Thoracic aorta (tissue), 2 donors: ENCODE measurements around the gene DNAJB8. TPM values are rescaled to one million over a fixed set of nuclear protein-coding genes. Genes with fewer than 3 reads are reported as not detected.

Experiments used
- ATAC-seq: fragments of 150-250 bp; one replicate; pipeline ENCODE4 v1.8.0; 2017; ENCODE audit warnings: low read depth; ENCODE audit not compliant: insufficient number of reproducible peaks, low FRiP score
- DNase-seq: peaks from one replicate; pipeline ENCODE4 v3.0.0-alpha.2; 2020; ENCODE audit warnings: low spot score
- H3K27ac ChIP-seq, 2 donors: fragments of 200-600 bp; sonication (generic); 1 replicate in 1 of 2; 2 replicates in 1 of 2; pipeline ENCODE4 v1.5.1; 2016; ENCODE audit warnings: mild to moderate bottlenecking in 2 of 2, moderate library complexity in 2 of 2
- H3K27me3 ChIP-seq: fragments of 200-600 bp; sonication (generic); replicated peaks from 2 replicates; pipeline ENCODE4 v1.6.0; 2016; ENCODE audit warnings: mild to moderate bottlenecking; ENCODE audit not compliant: insufficient read depth
- H3K36me3 ChIP-seq: fragments of 200-600 bp; sonication (generic); one replicate; pipeline ENCODE4 v1.5.1; 2016
- H3K4me1 ChIP-seq, 2 donors: fragments of 200-600 bp; sonication (generic); 1 replicate in 1 of 2; 2 replicates in 1 of 2; pipeline versions ENCODE4 v1.5.1 to v1.6.0; 2016; ENCODE audit warnings: low read depth in 2 of 2, mild to moderate bottlenecking in 1 of 2; ENCODE audit not compliant: control insufficient read depth in 1 of 2
- H3K4me3 ChIP-seq: fragments of 200-600 bp; sonication (generic); 2 replicates; pipeline ENCODE4 v1.5.1; 2016; ENCODE audit warnings: mild to moderate bottlenecking
- H3K9me3 ChIP-seq: fragments of 200-600 bp; sonication (generic); 2 replicates; pipeline ENCODE4 v1.5.1; 2016
- total RNA-seq, 2 donors: library from RNA; depleted of rRNA; stranded (reverse); fragments of >200 nt; gene quantifications; one replicate each; pipeline versions ENCODE4 v1.1.0 to v1.2.3, GENCODE V29; 2016
- TF ChIP-seq, protein P1 (sequence below): fragments of 200-600 bp; sonication (generic); IDR thresholded peaks from one replicate; pipeline ENCODE4 v1.5.1; 2019; ENCODE audit warnings: antibody characterized with exemption

Gene DNAJB8
- total RNA-seq, 2 donors from 2014 or later, result not detected

DNA sequence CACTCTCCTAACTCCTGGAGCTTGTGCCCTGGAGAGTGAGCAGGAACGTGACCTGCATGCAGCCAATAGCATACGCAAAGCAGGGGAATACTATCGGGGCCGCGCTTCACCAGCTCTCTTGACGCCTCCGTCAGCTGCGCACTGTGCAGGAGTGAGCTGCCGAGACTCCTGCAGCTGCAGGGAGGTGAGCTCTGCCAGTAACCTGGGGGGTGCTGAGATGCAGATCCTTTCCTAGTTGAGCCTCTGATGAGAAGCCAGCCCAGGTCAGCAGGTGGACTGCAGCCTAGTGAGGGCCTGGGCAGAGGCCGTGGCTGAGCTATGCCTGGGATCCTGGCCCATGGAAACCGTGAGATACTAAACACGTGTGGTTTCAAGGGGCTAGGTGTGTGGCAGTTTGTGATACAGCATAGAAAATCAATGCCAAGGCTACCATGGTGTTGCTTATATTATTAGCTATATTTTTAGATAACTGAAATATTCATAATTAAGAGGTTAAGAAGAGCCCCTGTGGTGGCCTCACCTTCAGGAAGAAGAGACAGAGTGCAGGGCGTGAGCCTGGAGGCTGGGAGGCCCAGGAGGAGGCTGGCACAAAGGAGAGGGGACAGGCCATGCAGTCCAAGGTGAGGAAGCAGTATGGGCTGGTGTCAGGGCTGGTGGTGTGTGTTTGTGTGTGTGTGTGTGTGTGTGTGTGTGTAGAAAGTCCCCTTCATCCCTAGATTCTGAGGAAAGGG lies 5.9 kb upstream of the DNAJB8 start:
- no peak overlapping the region for H3K27ac ChIP-seq
- no peaks in the 10 kb centered on the region for H3K4me1 ChIP-seq
- H3K9me3 ChIP-seq, result no peaks in the 10 kb centered on the region
- no peaks in the 10 kb centered on the region for H3K36me3 ChIP-seq
- no peak for ATAC-seq
- DNase-seq, result no peak
- TF ChIP-seq, protein P1, sequence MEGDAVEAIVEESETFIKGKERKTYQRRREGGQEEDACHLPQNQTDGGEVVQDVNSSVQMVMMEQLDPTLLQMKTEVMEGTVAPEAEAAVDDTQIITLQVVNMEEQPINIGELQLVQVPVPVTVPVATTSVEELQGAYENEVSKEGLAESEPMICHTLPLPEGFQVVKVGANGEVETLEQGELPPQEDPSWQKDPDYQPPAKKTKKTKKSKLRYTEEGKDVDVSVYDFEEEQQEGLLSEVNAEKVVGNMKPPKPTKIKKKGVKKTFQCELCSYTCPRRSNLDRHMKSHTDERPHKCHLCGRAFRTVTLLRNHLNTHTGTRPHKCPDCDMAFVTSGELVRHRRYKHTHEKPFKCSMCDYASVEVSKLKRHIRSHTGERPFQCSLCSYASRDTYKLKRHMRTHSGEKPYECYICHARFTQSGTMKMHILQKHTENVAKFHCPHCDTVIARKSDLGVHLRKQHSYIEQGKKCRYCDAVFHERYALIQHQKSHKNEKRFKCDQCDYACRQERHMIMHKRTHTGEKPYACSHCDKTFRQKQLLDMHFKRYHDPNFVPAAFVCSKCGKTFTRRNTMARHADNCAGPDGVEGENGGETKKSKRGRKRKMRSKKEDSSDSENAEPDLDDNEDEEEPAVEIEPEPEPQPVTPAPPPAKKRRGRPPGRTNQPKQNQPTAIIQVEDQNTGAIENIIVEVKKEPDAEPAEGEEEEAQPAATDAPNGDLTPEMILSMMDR, result no peak
- no peak overlapping the region for H3K4me3 ChIP-seq
- no peaks in the 10 kb centered on the region for H3K27me3 ChIP-seq

DNA sequence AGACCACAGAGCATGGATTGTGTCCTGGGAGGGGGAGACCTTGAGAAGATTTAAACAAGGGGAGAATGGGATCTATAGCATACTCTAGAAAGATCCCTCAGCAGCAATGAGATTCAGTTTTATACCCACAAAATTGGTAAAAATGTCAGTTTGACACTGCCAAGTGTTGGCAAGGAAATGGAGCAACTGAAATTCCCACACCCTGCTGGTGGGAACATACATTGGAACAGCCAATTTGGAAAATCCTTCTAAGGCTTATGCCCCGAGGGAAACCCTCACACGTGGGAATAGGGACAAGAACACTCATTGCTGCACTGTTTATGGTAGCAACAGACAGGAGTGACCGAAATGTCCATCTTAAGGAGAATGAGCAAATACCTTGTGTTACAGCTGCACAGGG lies 5.0 kb upstream of the DNAJB8 start:
- Histone ChIP-seq H3K27me3 (no peaks in the 10 kb centered on the region), H3K4me3 (no peak overlapping the region), H3K4me1 (no peaks in the 10 kb centered on the region), H3K36me3 (no peaks in the 10 kb centered on the region), H3K27ac (no peak overlapping the region), H3K9me3 (no peaks in the 10 kb centered on the region)
- TF ChIP-seq, protein P1, result no peak
- DNase-seq (no peak), ATAC-seq (no peak)

DNA sequence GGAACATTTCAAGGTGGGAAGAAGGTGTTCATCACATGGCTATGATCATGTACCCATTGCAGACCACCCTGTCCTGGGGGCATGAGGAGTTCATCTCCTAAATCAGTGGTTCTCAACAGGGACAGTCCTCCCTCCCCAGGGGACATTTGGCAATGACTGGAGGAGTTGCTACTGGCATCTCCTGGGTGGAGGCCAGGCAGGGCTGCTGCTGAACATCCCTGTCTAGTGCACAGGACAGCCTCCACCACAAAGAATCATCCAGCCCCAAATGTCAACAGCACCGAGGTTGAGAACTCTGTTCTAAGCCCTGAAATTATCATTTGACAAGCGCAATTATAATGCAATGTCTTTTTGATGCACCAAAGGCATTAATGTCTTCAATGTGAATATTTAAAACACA lies 4.4 kb upstream of the DNAJB8 start:
- no peak for ATAC-seq
- Histone ChIP-seq H3K9me3 (no peaks in the 10 kb centered on the region), H3K4me1 (no peaks in the 10 kb centered on the region), H3K36me3 (no peaks in the 10 kb centered on the region), H3K4me3 (no peak overlapping the region), H3K27ac (no peak overlapping the region), H3K27me3 (no peaks in the 10 kb centered on the region)
- DNase-seq, result no peak
- TF ChIP-seq, protein P1, result no peak

DNA sequence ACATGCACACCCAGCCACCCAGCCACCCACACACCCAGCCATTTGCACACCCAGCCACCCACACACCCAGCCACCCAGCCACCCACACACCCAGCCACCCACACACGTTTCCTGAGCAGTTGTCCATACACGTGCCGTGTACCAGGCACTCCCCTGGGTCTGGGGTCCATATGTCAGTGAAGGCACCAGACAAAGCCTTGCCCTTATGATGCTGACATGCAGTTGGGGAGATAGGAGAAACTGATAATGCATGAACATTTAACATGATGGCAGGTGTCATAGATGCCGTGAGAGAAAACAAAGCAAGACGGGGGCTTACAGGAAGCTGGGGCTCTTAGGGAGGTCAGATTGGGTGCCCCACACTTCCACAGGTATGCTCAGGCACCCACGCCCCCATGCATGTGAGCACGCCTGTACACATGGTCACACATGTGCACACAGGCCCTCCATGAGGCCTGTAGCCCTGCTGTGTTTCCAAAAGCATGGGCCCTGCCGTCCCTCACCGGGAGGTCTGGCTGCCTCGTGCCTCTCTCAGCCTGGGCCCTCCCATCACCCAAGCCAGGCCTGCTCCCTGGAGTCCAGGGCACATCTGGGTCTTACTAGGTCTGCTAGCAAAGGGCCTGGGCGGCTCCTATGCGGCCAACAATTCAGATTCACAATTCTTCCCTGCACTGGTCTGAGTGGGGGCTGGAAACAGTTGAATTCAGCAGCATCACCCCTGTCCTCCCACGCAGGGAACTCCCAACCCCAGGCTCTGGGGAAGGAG lies 3.6 kb upstream of the DNAJB8 start:
- H3K4me1 ChIP-seq, result no peaks in the 10 kb centered on the region
- ATAC-seq (no peak), DNase-seq (no peak)
- H3K27me3 ChIP-seq, result no peaks in the 10 kb centered on the region
- no peak overlapping the region for H3K27ac ChIP-seq
- no peak overlapping the region for H3K4me3 ChIP-seq
- no peaks in the 10 kb centered on the region for H3K36me3 ChIP-seq
- TF ChIP-seq, protein P1, result no peak
- H3K9me3 ChIP-seq, result no peaks in the 10 kb centered on the region

DNA sequence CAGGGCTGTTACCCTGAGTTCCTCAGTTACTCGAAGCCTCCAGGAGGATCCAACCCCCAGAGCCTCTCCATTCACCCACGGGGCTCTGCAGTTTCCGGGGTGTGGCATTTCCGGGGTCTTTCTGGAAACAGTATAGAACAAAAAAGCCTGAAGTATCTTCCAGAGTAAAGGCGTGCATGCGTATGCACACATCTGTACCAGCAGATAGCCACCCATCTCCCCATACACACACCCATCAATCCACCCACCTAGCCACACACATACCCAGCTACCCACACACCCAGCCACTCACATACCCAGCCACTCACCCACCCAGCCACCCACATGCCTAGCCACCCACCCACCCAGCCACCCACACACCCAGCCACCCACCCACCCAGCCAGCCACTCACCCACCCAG lies 2.9 kb upstream of the DNAJB8 start:
- TF ChIP-seq, protein P1, result no peak
- H3K27ac ChIP-seq, result no peak overlapping the region
- no peaks in the 10 kb centered on the region for H3K36me3 ChIP-seq
- DNase-seq (no peak), ATAC-seq (no peak)
- H3K9me3 ChIP-seq, result no peaks in the 10 kb centered on the region
- H3K4me3 ChIP-seq, result no peak overlapping the region
- H3K27me3 ChIP-seq, result no peaks in the 10 kb centered on the region
- H3K4me1 ChIP-seq, result no peaks in the 10 kb centered on the region
